ENCODE measurements around the gene MMP13.

DNA sequence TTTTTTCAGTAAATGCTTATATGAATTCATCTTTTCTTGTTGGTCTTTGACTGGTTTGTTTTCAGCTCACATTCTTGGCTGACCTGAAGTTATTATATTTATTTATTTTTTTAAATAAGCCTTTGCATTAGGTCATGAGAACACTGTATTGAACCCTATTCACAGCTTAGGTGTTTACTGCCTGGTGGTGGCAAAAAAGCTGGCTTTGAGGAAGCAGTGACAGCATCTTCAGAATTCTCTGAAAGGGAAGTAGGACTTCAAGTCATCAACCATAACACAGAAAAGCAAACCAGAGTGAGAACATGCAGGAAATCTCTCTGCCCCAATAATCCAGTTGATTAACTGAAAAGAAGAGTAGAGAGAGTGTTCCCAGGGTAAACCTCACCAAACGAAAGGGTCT, 30.3 kb upstream of the MMP13 start:
- TF ChIP-seq, protein P1, sequence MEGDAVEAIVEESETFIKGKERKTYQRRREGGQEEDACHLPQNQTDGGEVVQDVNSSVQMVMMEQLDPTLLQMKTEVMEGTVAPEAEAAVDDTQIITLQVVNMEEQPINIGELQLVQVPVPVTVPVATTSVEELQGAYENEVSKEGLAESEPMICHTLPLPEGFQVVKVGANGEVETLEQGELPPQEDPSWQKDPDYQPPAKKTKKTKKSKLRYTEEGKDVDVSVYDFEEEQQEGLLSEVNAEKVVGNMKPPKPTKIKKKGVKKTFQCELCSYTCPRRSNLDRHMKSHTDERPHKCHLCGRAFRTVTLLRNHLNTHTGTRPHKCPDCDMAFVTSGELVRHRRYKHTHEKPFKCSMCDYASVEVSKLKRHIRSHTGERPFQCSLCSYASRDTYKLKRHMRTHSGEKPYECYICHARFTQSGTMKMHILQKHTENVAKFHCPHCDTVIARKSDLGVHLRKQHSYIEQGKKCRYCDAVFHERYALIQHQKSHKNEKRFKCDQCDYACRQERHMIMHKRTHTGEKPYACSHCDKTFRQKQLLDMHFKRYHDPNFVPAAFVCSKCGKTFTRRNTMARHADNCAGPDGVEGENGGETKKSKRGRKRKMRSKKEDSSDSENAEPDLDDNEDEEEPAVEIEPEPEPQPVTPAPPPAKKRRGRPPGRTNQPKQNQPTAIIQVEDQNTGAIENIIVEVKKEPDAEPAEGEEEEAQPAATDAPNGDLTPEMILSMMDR (IDR thresholded peaks at IDR 0.05) = no peak
- TF ChIP-seq POLR2AphosphoS5 (IDR thresholded peaks at IDR 0.05; ENCODE audit: low read depth, low read length) (no peak), TCF7L2 (IDR thresholded peaks at IDR 0.05; ENCODE audit: low read depth, low read length) (no peak), SIN3A (IDR thresholded peaks at IDR 0.05; ENCODE audit: borderline replicate concordance, insufficient read depth, low read depth, low read length) (no peak)
- TF ChIP-seq, protein P2, sequence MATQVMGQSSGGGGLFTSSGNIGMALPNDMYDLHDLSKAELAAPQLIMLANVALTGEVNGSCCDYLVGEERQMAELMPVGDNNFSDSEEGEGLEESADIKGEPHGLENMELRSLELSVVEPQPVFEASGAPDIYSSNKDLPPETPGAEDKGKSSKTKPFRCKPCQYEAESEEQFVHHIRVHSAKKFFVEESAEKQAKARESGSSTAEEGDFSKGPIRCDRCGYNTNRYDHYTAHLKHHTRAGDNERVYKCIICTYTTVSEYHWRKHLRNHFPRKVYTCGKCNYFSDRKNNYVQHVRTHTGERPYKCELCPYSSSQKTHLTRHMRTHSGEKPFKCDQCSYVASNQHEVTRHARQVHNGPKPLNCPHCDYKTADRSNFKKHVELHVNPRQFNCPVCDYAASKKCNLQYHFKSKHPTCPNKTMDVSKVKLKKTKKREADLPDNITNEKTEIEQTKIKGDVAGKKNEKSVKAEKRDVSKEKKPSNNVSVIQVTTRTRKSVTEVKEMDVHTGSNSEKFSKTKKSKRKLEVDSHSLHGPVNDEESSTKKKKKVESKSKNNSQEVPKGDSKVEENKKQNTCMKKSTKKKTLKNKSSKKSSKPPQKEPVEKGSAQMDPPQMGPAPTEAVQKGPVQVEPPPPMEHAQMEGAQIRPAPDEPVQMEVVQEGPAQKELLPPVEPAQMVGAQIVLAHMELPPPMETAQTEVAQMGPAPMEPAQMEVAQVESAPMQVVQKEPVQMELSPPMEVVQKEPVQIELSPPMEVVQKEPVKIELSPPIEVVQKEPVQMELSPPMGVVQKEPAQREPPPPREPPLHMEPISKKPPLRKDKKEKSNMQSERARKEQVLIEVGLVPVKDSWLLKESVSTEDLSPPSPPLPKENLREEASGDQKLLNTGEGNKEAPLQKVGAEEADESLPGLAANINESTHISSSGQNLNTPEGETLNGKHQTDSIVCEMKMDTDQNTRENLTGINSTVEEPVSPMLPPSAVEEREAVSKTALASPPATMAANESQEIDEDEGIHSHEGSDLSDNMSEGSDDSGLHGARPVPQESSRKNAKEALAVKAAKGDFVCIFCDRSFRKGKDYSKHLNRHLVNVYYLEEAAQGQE (IDR thresholded peaks at IDR 0.05; ENCODE audit: insufficient read depth in 1 of 2, low read depth in 2 of 2, low read length in 1 of 2) = no peak
